ENCODE measurements around the gene CLDN6.

- TF ChIP-seq YY1 (IDR thresholded peaks at IDR 0.05; ENCODE audit: insufficient read depth, insufficient read length) (no peak), ZNF274 (IDR thresholded peaks at IDR 0.05; ENCODE audit: low read depth, low read length) (no peak)
These were observed 16.7 kb downstream of the CLDN6 start for GRCh38 chr16:3001316-3001715.

All from NT2/D1 (cell line).